Thoracic aorta (tissue), 2 donors: Measurements from ENCODE around the gene GSTA2. TPM values are rescaled to one million over a fixed set of nuclear protein-coding genes. Genes with fewer than 3 reads are reported as not detected.

Source experiments
- ATAC-seq: fragments of 150-250 bp; one replicate; pipeline ENCODE4 v1.8.0; 2017; ENCODE audit warnings: low read depth; ENCODE audit not compliant: insufficient number of reproducible peaks, low FRiP score
- DNase-seq: peaks from one replicate; pipeline ENCODE4 v3.0.0-alpha.2; 2020; ENCODE audit warnings: low spot score
- H3K27ac ChIP-seq, 2 donors: fragments of 200-600 bp; sonication (generic); 1 replicate in 1 of 2; 2 replicates in 1 of 2; pipeline ENCODE4 v1.5.1; 2016; ENCODE audit warnings: mild to moderate bottlenecking in 2 of 2, moderate library complexity in 2 of 2
- H3K27me3 ChIP-seq: fragments of 200-600 bp; sonication (generic); replicated peaks from 2 replicates; pipeline ENCODE4 v1.6.0; 2016; ENCODE audit warnings: mild to moderate bottlenecking; ENCODE audit not compliant: insufficient read depth
- H3K36me3 ChIP-seq: fragments of 200-600 bp; sonication (generic); one replicate; pipeline ENCODE4 v1.5.1; 2016
- H3K4me1 ChIP-seq, 2 donors: fragments of 200-600 bp; sonication (generic); 1 replicate in 1 of 2; 2 replicates in 1 of 2; pipeline versions ENCODE4 v1.5.1 to v1.6.0; 2016; ENCODE audit warnings: low read depth in 2 of 2, mild to moderate bottlenecking in 1 of 2; ENCODE audit not compliant: control insufficient read depth in 1 of 2
- H3K4me3 ChIP-seq: fragments of 200-600 bp; sonication (generic); 2 replicates; pipeline ENCODE4 v1.5.1; 2016; ENCODE audit warnings: mild to moderate bottlenecking
- H3K9me3 ChIP-seq: fragments of 200-600 bp; sonication (generic); 2 replicates; pipeline ENCODE4 v1.5.1; 2016
- total RNA-seq, 2 donors: library from RNA; depleted of rRNA; stranded (reverse); fragments of >200 nt; gene quantifications; one replicate each; pipeline versions ENCODE4 v1.1.0 to v1.2.3, GENCODE V29; 2016
- TF ChIP-seq, protein P1 (sequence below): fragments of 200-600 bp; sonication (generic); IDR thresholded peaks from one replicate; pipeline ENCODE4 v1.5.1; 2019; ENCODE audit warnings: antibody characterized with exemption

GSTA2 gene
- total RNA-seq, 2 donors from 2014 or later = not detected

DNA sequence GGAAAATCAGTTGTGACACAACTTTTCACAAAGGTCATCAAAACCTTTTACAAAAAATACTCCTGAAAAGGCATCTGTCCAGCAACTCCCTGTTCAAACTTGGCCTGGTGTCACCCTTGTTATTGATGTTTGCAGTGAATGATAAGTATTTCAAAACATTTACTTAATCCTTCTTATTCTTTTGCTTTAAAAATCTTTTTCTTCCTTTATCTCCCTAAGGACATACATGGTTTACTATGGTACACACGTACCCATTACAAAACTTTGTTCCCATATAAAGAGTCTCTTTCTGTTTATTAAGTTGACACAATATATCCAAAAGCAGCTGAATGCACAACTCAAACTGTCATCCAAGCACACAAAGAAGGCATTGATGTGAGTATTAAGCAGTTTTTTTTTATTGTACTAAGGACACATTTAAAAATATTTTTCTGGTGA, 17.5 kb downstream of the GSTA2 start:
- TF ChIP-seq, protein P1, sequence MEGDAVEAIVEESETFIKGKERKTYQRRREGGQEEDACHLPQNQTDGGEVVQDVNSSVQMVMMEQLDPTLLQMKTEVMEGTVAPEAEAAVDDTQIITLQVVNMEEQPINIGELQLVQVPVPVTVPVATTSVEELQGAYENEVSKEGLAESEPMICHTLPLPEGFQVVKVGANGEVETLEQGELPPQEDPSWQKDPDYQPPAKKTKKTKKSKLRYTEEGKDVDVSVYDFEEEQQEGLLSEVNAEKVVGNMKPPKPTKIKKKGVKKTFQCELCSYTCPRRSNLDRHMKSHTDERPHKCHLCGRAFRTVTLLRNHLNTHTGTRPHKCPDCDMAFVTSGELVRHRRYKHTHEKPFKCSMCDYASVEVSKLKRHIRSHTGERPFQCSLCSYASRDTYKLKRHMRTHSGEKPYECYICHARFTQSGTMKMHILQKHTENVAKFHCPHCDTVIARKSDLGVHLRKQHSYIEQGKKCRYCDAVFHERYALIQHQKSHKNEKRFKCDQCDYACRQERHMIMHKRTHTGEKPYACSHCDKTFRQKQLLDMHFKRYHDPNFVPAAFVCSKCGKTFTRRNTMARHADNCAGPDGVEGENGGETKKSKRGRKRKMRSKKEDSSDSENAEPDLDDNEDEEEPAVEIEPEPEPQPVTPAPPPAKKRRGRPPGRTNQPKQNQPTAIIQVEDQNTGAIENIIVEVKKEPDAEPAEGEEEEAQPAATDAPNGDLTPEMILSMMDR = no peak

DNA sequence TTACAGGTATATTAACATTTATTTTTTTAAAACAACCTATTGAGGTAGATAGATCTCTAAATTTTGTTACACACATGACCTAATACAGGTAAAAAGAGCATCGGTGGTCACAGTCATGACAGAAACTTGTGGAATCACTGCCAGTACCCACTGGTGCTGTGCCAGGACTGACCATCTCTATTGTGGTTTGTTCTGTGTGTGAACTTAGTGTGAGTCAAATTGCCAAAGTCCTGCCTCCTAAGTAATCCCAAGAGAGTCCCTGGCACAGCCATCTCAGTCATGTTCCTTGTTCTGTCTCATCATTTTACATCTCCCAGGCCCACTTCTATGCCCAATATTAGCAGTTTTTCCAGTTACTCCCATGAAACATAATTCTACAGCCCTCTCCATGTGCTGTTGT, 21.4 kb downstream of the GSTA2 start:
- DNase-seq (no peak), ATAC-seq (no peak)

More for the DNA sequence above, 17.5 kb downstream of the GSTA2 start:
- Histone ChIP-seq H3K27ac (no peak overlapping the region), H3K27me3 (no peaks in the 10 kb centered on the region), H3K9me3 (no peaks in the 10 kb centered on the region), H3K4me1 (peaks cover 13 to 22% of the 10 kb centered on the region in 2 donors), H3K4me3 (no peak overlapping the region), H3K36me3 (no peaks in the 10 kb centered on the region)
- ATAC-seq = no peak
- DNase-seq = no peak

DNA sequence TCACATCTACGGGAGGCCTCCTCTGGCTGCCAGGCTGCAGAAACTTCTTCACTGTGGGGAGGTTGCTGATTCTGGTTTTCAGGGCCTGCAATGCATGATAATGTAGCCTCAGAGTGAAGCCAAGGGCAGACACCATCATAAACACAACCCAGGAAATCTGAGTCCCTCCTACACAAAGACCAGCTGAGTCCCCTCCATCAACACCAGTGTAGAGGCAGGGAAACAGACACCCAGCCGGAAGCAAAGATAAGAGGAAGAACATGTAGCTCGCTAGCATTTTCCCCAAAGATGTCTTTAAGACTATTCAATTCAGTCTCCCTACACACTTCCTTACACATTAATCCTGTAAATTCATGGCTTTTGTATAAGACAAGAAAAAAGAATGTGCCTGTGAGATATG, 23.6 kb downstream of the GSTA2 start:
- Histone ChIP-seq H3K27ac (no peak overlapping the region), H3K27me3 (no peaks in the 10 kb centered on the region), H3K36me3 (no peaks in the 10 kb centered on the region), H3K4me3 (no peak overlapping the region), H3K4me1 (peaks cover 0 to 16% of the 10 kb centered on the region in 2 donors), H3K9me3 (no peaks in the 10 kb centered on the region)
- DNase-seq (no peak), ATAC-seq (no peak)
- TF ChIP-seq, protein P1 = no peak

More for the DNA sequence above, 21.4 kb downstream of the GSTA2 start:
- Histone ChIP-seq H3K27me3 (no peaks in the 10 kb centered on the region), H3K27ac (no peak overlapping the region), H3K4me1 (peaks cover 2 to 23% of the 10 kb centered on the region in 2 donors), H3K36me3 (no peaks in the 10 kb centered on the region), H3K4me3 (no peak overlapping the region), H3K9me3 (no peaks in the 10 kb centered on the region)
- TF ChIP-seq, protein P1 = no peak

DNA sequence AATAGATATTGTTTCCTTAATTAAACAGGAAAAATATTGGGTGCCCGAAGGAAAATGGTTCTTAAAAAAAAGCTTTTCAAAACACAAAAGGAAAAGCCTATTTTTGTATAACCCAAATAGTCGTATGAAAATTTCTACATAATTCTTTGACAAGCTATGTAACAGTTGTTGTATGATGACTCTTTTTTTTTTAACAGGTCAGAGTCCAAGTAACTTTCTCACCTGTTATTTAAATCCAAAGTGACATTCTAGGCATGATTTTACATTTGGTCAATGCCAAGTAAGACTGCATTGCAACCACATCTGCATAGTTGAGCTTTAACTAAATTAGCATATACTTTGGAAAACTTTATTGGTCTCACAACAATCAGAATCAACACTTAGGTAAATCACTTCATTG, 24.1 kb downstream of the GSTA2 start:
- Histone ChIP-seq H3K9me3 (no peaks in the 10 kb centered on the region), H3K4me3 (no peak overlapping the region), H3K36me3 (no peaks in the 10 kb centered on the region), H3K27ac (no peak overlapping the region), H3K27me3 (no peaks in the 10 kb centered on the region), H3K4me1 (peaks cover 0 to 16% of the 10 kb centered on the region in 2 donors)
- TF ChIP-seq, protein P1 = no peak
- ATAC-seq = no peak
- DNase-seq = no peak

DNA sequence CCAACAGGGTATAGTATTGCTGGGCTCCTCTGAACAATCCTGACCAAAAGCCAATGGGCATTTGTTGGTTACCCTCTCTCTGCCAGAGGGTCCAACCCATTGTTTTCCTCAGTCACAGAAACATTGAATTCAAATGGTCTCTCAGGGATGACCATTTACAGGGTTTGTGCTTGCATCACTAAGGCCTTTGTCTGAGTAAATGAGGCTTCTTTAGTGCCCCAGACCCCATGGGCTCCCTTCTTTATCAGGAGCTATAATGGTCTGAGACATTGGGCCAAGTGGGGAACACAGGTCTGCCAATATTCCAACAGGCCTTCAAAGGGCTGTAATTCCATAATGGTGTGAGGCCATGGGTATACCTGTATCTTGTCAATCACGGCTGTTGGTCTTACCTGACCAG, 27.1 kb downstream of the GSTA2 start:
- TF ChIP-seq, protein P1 = no peak
- H3K4me1 ChIP-seq = peaks cover 0 to 16% of the 10 kb centered on the region in 2 donors

More for the DNA sequence above, 27.1 kb downstream of the GSTA2 start:
- H3K27ac ChIP-seq = no peak overlapping the region
- H3K4me3 ChIP-seq = no peak overlapping the region
- H3K36me3 ChIP-seq = no peaks in the 10 kb centered on the region
- no peak for DNase-seq
- no peak for ATAC-seq
- no peaks in the 10 kb centered on the region for H3K27me3 ChIP-seq
- no peaks in the 10 kb centered on the region for H3K9me3 ChIP-seq
